ENCODE data around the gene CDC42BPB.

Gene CDC42BPB

GRCh38 chr14:103057372-103058163 is at the start of gene CDC42BPB:
CDC42BPB (minus strand) TSS chr14:103057549; CDS start chr14:103057173, 376 bp downstream.
- Histone ChIP-seq H3K9me3 (replicated peaks in 1 of 11) (no peaks in the 10 kb centered on the region), H3K36me3 (no peaks in the 10 kb centered on the region), H3K27me3 (peaks cover 17 to 37% (median 26%) of the 10 kb centered on the region in 11 experiments), H3K4me2 (peak within 1 kb of the TSS; percentile 73 to 93 (median 82)), H3K4me1 (peaks cover 3 to 29% (median 22%) of the 10 kb centered on the region in 10 experiments; a peak in 17 of 20 replicates), H3K27ac (peak within 1 kb of the TSS in 10 of 11 experiments; percentile 61 to 74 (median 69); a peak in 19 of 22 replicates), H3K4me3 (peak within 1 kb of the TSS; percentile 60 to 78 (median 70)), H4K20me1 (peaks cover 0 to 31% (median 8%) of the 10 kb centered on the region in 11 experiments; a peak in 10 of 22 replicates), H3K9ac (peak within 1 kb of the TSS; percentile 69 to 85 (median 79))
- no peak for TF ChIP-seq Cebpa-rat (IDR thresholded peaks at IDR 0.05)

GRCh38 chr14:103105580-103106150 is 48.3 kb upstream of the CDC42BPB start:
- no peak overlapping the region; a peak in 1 of 20 replicates for H3K4me3 ChIP-seq
- H3K9me3 ChIP-seq (replicated peaks in 1 of 11), result no peaks in the 10 kb centered on the region
- H3K4me2 ChIP-seq, result peak overlapping the region; percentile 41 to 87 (median 69); a peak in 19 of 22 replicates
- H3K27ac ChIP-seq, result no peak overlapping the region
- H3K36me3 ChIP-seq, result no peaks in the 10 kb centered on the region
- no peak for TF ChIP-seq Cebpa-rat (IDR thresholded peaks at IDR 0.05)
- H3K9ac ChIP-seq, result peak overlapping the region in 2 of 11 experiments; percentile 29 to 31; a peak in 2 of 22 replicates
- H4K20me1 ChIP-seq, result peaks cover 0 to 52% (median 0%) of the 10 kb centered on the region in 11 experiments; a peak in 10 of 22 replicates
- H3K27me3 ChIP-seq, result peaks cover 40 to 49% (median 44%) of the 10 kb centered on the region in 11 experiments
- peaks cover 43 to 70% (median 60%) of the 10 kb centered on the region in 10 experiments for H3K4me1 ChIP-seq

- peaks cover 0 to 52% (median 0%) of the 10 kb centered on the region in 11 experiments; a peak in 10 of 22 replicates for H4K20me1 ChIP-seq
- H3K27ac ChIP-seq, result no peak overlapping the region
- H3K4me3 ChIP-seq, result peak overlapping the region in 1 of 10 experiments; percentile 21; a peak in 1 of 20 replicates
- H3K27me3 ChIP-seq, result peaks cover 40 to 51% (median 44%) of the 10 kb centered on the region in 11 experiments
- no peaks in the 10 kb centered on the region for H3K36me3 ChIP-seq
- peaks cover 35 to 70% (median 57%) of the 10 kb centered on the region in 10 experiments for H3K4me1 ChIP-seq
- peak overlapping the region; percentile 41 to 87 (median 71); a peak in 18 of 22 replicates for H3K4me2 ChIP-seq
- TF ChIP-seq Cebpa-rat (IDR thresholded peaks at IDR 0.05), result no peak
- H3K9me3 ChIP-seq (replicated peaks in 1 of 11), result no peaks in the 10 kb centered on the region
- peak overlapping the region in 1 of 11 experiments; percentile 29; a peak in 1 of 22 replicates for H3K9ac ChIP-seq
Measured at GRCh38 chr14:103104654-103105452, 47.5 kb upstream of the CDC42BPB start.

- H3K4me2 ChIP-seq, result peak overlapping the region in 10 of 11 experiments; percentile 64 to 87 (median 72); a peak in 14 of 22 replicates
- peak overlapping the region in 3 of 10 experiments; percentile 47 to 65 (median 50); a peak in 5 of 20 replicates for H3K4me3 ChIP-seq
- no peaks in the 10 kb centered on the region for H3K9me3 ChIP-seq (replicated peaks in 1 of 11)
- no peak for TF ChIP-seq Cebpa-rat (IDR thresholded peaks at IDR 0.05)
- H3K4me1 ChIP-seq, result peaks cover 32 to 72% (median 56%) of the 10 kb centered on the region in 10 experiments
- H3K9ac ChIP-seq, result no peak overlapping the region
- H3K27me3 ChIP-seq, result peaks cover 40 to 51% (median 44%) of the 10 kb centered on the region in 11 experiments
- H3K27ac ChIP-seq, result no peak overlapping the region
- H3K36me3 ChIP-seq, result no peaks in the 10 kb centered on the region
- H4K20me1 ChIP-seq, result peaks cover 0 to 52% (median 0%) of the 10 kb centered on the region in 11 experiments; a peak in 10 of 22 replicates
Measured at GRCh38 chr14:103104389-103104653, 47.0 kb upstream of the CDC42BPB start.

GRCh38 chr14:103103461-103104388 is 46.4 kb upstream of the CDC42BPB start:
- Histone ChIP-seq H3K4me1 (peaks cover 30 to 75% (median 59%) of the 10 kb centered on the region in 10 experiments), H3K4me3 (peak overlapping the region in 8 of 10 experiments; percentile 21 to 65 (median 42); a peak in 13 of 20 replicates), H3K9ac (peak overlapping the region in 1 of 11 experiments; percentile 52; a peak in 2 of 22 replicates), H3K4me2 (peak overlapping the region; percentile 59 to 87 (median 71)), H3K27me3 (peaks cover 40 to 51% (median 44%) of the 10 kb centered on the region in 11 experiments), H3K36me3 (no peaks in the 10 kb centered on the region), H3K9me3 (replicated peaks in 1 of 11) (no peaks in the 10 kb centered on the region), H4K20me1 (peaks cover 0 to 52% (median 0%) of the 10 kb centered on the region in 11 experiments; a peak in 10 of 22 replicates), H3K27ac (no peak overlapping the region)
- TF ChIP-seq Cebpa-rat (IDR thresholded peaks at IDR 0.05), result no peak

- Histone ChIP-seq H3K4me3 (no peak overlapping the region), H3K9ac (no peak overlapping the region), H3K9me3 (replicated peaks in 1 of 11) (no peaks in the 10 kb centered on the region), H3K27me3 (peaks cover 40 to 51% (median 44%) of the 10 kb centered on the region in 11 experiments), H3K4me1 (peaks cover 22 to 65% (median 51%) of the 10 kb centered on the region in 10 experiments; a peak in 18 of 20 replicates), H4K20me1 (peaks cover 0 to 52% (median 0%) of the 10 kb centered on the region in 11 experiments; a peak in 10 of 22 replicates), H3K27ac (no peak overlapping the region), H3K36me3 (no peaks in the 10 kb centered on the region), H3K4me2 (peak overlapping the region in 6 of 11 experiments; percentile 59 to 82 (median 70); a peak in 8 of 22 replicates)
- TF ChIP-seq Cebpa-rat (IDR thresholded peaks at IDR 0.05), result no peak
Measured at GRCh38 chr14:103102689-103103260, 45.4 kb upstream of the CDC42BPB start.

- Histone ChIP-seq H3K9ac (no peak overlapping the region), H4K20me1 (peaks cover 0 to 52% (median 0%) of the 10 kb centered on the region in 11 experiments; a peak in 10 of 22 replicates), H3K36me3 (no peaks in the 10 kb centered on the region), H3K4me2 (no peak overlapping the region), H3K4me1 (peaks cover 22 to 65% (median 51%) of the 10 kb centered on the region in 10 experiments; a peak in 18 of 20 replicates), H3K27me3 (peaks cover 40 to 51% (median 44%) of the 10 kb centered on the region in 11 experiments), H3K4me3 (no peak overlapping the region), H3K27ac (no peak overlapping the region), H3K9me3 (replicated peaks in 1 of 11) (no peaks in the 10 kb centered on the region)
- TF ChIP-seq Cebpa-rat (IDR thresholded peaks at IDR 0.05), result no peak
Measured at GRCh38 chr14:103101963-103102688, 44.8 kb upstream of the CDC42BPB start.
